GM18873 (cell line): Measurements from ENCODE around the gene SSR1.
"Not testable (repeated sequence)": the region's sequence is repeated elsewhere in the genome, so short reads cannot be mapped to it uniquely, and the experiment has no call there.

Experiments
- ATAC-seq: cut with Tn5 transposase; IDR thresholded peaks from one replicate; pipeline ENCODE4 v1.9.1; 2021; ENCODE audit warnings: mild to moderate bottlenecking, moderate library complexity, moderate number of reproducible peaks; ENCODE audit not compliant: unreplicated experiment, low FRiP score

The SSR1 gene

GRCh38 chr6:7312616-7313504 lies at the start of gene SSR1:
SSR1 (minus strand) TSS chr6:7313199; CDS start chr6:7313120, 79 bp downstream.
- ATAC-seq: peak; percentile 90

DNA sequence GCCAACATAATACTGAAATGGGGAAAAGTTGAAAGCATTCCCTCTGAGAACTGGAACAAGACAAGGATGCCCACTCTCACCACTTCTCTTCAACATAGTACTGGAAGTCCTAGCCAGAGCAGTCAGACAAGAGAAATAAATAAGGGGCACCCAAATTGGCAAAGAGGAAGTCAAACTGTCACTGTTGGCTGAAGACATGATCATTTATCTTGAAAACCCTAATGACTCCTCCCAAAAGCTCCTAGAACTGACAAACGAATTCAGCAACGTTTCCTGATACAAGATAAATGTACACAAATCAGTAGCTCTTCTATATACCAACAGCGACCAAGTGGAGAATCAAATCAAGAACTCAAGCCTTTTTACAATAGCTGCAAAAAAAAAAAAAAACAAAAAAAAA lies 38.9 kb upstream of the SSR1 start:
- ATAC-seq: not testable (repeated sequence)

- not testable (repeated sequence) for ATAC-seq
Measured at GRCh38 chr6:7350591-7350990, 37.6 kb upstream of the SSR1 start.

DNA sequence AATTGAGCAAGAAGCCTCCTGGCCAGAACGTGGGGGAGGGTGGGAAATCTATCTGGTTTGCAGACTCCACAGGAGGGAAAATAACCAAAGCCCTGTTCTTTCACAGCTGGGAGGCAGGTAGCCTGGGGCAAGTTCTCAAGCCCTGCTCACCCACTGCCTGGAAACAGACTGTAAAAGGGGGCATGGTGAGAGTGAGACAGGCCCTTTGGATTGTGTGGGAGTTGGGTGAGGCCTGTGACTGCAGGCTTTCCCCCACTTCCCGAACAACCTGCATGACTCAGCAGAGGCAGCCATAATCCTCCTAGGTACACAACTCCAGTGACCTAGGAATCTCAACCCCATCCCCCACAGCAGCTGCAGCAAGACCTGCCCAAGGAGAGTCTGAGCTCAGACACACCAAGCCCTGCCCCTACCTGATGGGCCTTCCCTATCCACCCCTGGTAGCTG lies 34.6 kb upstream of the SSR1 start:
- ATAC-seq: not testable (repeated sequence)

- not testable (repeated sequence) for ATAC-seq
Measured at GRCh38 chr6:7344773-7345450, 31.9 kb upstream of the SSR1 start.

GRCh38 chr6:7343546-7344475 lies 30.8 kb upstream of the SSR1 start:
- no peak for ATAC-seq

DNA sequence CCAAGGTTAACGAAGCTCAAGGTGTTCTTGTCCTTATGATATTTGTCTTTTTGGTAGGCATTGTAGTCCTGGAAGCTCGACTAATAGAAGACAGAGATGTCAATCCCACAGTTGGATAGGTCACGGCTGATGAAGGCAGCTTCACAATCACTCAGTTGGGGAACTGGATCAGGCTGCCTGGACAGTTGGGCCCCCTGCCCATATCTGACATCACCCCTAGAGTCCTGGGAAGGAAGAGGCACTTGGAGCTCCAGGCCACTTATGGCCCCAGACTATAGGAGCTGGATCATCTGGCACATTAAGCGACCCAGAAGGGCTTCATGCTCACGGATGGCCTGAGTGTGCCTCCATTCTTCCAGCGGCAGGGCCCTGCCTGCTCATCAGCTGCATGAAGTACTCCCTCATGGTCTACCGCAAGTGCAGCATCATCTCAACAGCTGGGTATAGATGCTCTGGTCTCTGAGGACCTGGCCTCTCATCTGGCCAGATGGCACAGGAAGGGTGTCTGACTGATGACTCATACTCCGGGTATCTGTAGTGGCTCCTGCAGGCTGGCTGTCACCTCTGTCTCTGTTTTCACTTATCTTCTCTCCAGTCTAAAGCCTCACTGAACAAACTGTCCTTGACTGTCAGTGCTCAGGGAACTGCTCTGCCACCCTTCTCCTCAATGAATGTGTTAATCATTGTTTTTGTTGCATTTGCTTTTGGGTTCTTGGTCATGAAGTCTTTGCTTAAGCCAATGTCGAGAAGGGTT lies 29.2 kb upstream of the SSR1 start:
- no peak for ATAC-seq

DNA sequence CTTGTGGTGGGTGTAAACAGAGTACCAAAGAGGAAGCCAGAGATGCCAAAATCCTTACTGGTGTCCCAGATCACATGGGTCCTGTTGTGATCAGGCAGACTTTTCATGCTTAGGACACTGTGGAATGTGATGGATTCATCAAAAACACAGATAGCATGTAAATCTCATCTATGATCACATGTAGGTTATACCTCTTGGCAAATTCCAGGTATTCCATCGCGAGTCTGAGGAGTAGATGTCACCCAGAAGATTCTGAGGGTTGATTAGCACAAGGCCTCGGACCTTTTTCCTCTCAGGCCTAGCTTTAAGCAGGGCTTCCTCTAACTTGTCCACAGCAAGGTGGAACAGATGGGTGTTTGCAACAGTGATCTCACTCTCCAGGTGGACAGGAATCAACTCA lies 28.3 kb upstream of the SSR1 start:
- no peak for ATAC-seq

DNA sequence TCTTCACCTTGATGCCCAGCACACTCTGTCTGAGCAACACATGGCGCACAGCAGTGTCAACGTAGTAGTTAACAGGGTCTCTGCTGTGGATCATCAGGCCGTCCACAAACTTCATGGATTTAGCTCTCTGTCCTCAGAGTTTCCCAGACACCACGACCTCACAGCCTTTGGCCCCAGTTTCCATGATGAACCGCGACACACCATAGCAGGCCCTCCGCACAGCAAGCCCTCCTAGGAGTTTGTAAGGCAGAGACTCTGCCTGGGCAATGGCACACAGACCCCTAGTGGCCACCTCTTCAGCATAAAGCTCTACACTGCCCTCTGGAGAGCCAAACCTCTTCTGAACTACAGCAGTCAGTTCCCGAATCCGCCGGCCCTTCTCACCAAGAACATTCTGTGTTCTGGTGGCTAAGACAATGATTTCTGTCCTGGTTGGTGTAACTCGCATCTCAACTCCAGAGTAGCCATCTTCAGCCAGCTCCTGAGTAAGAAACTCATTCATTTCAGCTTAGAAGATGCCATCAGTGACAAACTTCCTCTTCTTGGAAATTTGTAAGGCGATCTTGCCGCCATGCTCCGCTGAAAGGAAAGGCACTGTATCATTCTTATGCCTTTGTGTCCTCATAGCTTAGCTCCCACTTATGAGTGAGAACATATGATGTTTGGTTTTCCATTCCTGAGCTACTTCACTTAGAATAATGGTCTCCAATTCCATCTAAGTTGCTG lies 26.2 kb upstream of the SSR1 start:
- not testable (repeated sequence) for ATAC-seq

DNA sequence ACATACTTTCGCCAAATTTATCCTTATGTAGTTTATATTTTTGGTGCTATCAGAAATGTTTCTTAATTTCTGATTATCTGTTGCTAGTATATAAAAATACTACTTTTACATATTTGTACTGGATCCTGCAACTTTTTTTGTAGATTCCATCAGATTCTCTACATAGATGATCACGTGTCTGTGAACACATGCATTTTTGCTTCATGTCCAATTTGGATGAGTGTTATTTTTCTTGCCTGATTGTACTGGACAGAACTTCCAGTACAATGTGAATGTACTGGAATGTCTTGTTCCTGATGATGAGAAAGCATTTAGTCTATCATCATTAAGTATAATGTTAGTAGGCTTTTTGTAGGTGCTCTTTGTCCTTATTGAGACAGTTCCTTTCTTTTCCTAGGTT lies 25.0 kb upstream of the SSR1 start:
- no peak for ATAC-seq

GRCh38 chr6:7335519-7335918 lies 22.5 kb upstream of the SSR1 start:
- ATAC-seq: no peak

DNA sequence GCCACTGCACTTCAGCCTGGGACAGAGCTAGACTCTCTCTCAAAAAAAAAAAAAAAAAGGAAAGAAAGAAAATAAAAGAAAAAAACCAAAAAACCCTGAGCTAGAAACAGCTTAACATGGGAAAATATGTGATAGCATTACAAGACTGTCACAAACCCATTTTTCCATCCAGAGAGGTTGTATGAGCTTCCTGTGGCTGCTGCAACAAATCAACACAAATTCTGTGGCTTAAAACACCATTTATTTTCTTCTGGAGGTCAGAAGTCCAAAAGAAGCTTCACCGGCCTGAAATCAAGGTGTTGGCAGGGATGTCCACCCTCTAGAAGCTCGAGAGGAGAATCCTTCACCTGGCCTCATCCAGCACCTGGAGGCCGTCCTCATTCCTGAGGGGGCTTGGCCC lies 21.7 kb upstream of the SSR1 start:
- no peak for ATAC-seq

DNA sequence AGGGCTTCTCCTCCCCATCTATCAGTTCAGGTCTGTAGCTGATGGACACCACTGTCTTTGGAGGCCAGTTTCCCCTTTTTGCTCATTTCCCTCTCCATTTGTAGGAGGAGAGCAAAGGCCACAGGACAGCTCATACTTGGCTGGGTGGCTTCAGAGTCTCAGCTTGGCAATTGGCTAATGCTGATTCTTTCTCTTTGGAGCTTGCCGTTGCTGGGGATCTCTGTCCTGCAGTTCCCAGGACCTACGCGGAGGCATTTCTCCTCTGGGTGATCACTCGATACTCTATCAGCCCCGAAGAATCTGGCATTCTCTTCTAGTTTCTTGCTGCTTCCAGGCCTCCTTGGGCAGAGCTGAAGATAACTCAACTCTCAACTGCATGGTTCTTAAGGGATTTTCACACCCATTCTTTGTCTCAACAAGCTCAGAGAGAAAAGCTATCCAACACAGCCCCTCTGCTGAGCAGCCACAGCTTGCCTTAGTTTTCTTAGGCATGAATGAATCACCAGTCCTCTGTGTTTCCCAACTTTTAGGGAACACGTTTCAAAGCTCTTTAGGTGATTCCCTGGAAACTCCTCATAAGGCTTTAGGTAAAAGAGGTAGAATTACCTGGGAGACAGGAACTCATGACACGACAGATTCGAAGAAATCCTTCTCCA lies 19.2 kb upstream of the SSR1 start:
- ATAC-seq: no peak

DNA sequence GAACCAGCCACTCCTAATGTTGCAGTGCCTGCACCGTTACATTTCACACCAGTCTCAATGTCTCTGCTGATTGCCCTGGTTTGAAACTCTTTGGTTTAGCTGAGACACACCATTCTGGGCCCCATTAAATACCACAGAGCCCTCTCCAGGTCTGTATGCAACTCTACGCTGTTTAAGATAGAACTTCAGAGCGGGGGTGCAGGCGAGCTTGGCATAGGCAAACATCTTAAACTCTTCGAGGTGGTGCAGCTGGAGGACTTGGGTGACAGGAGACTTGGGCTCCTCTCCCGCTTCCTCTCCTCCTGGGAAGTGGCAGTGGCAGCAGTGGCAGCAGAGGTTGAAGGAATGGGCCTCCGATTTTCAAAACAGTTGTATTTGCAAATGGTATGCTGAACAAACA lies 18.5 kb upstream of the SSR1 start:
- no peak for ATAC-seq

GRCh38 chr6:7328243-7328642 lies 15.2 kb upstream of the SSR1 start:
- no peak for ATAC-seq

DNA sequence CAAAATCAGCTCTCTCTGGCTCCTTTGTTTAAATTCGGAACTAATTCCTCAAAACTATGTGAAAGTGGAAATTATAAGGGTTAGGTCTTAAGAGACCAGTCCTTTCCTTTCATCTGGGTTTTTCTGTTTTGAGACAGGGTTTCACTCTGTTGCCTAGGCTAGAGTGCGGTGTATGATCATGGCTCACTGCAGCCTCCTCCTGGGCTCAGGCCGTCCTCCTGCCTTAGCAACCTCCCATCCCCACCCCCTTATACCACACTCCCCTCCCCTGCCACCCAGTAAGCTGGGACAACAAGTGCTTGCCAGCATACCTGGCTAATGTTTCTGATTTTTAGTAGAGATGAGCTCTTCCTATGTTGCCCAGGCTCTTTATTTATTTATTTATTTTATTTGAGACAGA lies 12.8 kb upstream of the SSR1 start:
- ATAC-seq: no peak

- ATAC-seq: no peak
Measured at GRCh38 chr6:7324520-7324919, 11.5 kb upstream of the SSR1 start.

- no peak for ATAC-seq
Measured at GRCh38 chr6:7323074-7323473, 10.1 kb upstream of the SSR1 start.

GRCh38 chr6:7321866-7322265 lies 8.9 kb upstream of the SSR1 start:
- not testable (repeated sequence) for ATAC-seq
